Measurements from ENCODE around the gene BCAS3.

DNA sequence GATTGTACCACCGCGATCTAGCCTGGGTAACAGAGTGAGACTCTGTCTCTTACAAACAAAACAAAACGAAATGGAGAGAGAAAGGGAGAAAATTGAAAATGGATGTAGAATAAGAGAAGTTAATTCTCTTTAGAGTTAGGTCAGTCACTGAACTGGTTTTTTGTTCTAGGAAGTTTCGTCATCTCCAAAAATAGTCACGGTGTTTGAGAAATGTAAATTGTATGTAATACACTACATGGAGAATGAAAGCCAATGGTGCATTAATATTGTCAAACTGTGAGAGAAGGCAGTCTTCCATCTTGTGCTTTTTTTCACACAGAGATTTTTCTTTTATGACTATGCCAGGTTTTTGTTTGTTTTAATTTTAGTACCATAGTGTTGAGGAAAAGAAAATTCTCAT is 145.9 kb downstream of the BCAS3 start:
- TF ChIP-seq, protein P1, sequence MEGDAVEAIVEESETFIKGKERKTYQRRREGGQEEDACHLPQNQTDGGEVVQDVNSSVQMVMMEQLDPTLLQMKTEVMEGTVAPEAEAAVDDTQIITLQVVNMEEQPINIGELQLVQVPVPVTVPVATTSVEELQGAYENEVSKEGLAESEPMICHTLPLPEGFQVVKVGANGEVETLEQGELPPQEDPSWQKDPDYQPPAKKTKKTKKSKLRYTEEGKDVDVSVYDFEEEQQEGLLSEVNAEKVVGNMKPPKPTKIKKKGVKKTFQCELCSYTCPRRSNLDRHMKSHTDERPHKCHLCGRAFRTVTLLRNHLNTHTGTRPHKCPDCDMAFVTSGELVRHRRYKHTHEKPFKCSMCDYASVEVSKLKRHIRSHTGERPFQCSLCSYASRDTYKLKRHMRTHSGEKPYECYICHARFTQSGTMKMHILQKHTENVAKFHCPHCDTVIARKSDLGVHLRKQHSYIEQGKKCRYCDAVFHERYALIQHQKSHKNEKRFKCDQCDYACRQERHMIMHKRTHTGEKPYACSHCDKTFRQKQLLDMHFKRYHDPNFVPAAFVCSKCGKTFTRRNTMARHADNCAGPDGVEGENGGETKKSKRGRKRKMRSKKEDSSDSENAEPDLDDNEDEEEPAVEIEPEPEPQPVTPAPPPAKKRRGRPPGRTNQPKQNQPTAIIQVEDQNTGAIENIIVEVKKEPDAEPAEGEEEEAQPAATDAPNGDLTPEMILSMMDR (conservative IDR thresholded peaks at IDR 0.05; ENCODE audit: low read length) = no peak
- no peak for TF ChIP-seq EZH2phosphoT487 (IDR thresholded peaks at IDR 0.05; ENCODE audit: borderline replicate concordance, low read depth, low read length)
